EH (cell line): Measurements from ENCODE around the gene GLT6D1.

Experiments
- DNase-seq: peaks from one replicate; pipeline ENCODE4 v3.0.0-alpha.2; 2015; ENCODE audit warnings: low read depth

GLT6D1 gene

GRCh38 chr9:135584371-135584770, 55.0 kb downstream of the GLT6D1 start:
- DNase-seq, result no peak

DNA sequence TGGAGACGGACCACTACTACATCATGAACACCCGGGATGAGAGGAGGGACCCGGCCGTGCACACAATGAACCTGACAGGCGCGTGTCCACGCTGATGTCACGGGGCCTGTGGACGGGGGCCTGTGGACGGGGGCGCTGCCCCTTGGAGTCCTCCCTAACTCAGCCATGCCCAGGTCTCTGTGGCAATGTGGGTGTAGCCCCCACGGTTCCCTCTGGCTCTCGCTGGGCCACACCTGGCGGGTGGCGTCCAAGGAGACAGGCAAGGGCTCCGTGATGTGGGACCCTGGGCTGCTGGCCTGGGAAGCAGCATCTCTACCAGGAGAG, 55.7 kb downstream of the GLT6D1 start:
- no peak for DNase-seq

DNA sequence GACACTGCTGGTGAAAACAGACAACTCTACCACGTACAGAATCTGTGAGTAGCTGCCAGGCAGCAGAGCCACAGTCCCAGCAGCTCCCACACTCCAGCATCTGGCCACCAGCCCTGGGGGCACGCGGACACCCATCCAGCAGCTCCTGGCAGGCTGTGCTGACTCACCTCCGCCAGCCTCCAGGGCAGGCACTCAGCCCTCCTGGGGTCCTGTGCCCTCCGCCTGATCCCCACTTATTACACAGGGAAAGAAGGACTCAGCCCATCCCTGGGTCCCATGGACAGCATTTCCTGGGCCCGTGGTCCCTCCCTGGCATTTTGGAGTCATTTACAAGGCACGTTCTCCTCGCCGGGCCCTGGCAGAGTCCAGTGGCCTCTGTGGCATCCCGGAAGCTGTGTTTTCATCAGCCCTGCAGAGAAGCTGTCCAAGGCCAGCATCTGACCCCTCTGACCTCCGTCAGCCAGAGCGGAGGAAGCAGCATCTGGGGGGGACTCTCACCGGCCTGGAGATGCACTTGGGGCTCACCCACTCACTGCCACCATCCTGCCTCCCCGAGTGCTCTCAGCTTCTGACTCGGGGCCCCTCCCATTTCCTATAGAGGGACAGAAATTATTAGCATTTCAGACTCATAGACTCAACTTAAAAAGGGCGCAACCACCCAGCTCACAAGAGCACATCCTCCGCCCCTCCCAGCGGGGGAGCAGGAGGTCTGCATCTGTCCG, 56.2 kb downstream of the GLT6D1 start:
- DNase-seq, result no peak

GRCh38 chr9:135582541-135582940, 56.8 kb downstream of the GLT6D1 start:
- DNase-seq, result no peak

DNA sequence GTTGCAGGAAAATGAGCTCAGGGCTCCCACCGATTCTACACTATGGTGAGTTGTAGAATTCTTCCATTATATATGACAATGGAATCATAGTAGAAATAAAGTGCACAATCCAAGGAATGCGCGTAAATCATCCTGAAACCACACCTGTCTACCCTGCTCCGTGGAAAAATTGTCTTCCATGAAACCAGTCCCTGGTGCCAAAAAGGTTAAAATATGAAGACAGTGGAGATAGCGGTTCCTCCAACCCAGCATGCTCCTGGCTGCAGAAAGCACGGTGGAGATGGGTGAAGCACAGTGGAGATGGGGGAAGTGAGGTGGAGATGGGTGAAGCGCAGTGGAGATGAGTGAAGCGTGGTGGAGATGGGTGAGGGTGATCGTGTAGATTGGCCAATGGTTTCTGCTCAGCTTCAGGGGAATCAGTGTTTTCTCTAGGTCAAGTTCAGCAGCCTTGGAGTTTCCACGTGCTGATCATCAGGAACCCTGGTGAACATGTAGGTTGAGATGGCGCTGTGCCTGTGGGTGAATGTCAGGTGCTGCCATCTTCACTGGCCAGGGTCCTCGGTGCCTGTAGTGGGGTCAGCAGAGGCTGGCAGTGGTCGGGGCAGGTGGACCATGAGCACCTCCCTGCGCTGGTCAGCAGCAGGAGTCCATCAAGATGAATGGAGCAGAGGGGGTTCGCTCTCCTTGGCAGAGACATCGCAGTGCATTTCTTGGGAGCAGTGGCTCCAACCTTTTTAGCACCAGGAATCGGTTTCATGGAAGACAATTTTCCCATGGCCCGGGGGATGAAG, 57.5 kb downstream of the GLT6D1 start:
- DNase-seq, result no peak

- no peak for DNase-seq
Measured at GRCh38 chr9:135580664-135581380, 58.5 kb downstream of the GLT6D1 start.

GRCh38 chr9:135579889-135580660, 59.3 kb downstream of the GLT6D1 start:
- DNase-seq, result no peak

- no peak for DNase-seq
Measured at GRCh38 chr9:135579356-135579755, 60.0 kb downstream of the GLT6D1 start.

DNA sequence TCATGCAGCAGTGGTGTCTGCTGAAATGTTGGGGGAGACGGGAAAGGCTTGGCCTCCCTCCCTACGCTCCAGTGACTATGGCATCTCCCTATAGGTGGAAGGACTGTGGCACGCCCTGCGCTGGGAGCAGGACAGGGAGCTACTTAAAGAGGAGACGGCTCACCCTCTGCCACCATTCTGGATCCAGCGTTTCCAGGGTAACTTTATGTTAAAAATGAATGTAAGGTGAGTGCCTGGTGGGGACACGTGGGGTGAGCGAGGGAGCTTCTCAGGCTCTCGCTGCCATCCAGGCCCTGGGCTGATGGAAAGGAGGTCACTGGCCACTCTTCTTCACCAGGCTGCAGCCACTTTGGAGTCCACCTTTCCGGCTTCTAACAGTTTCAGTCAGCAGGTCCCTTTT, 62.1 kb downstream of the GLT6D1 start:
- no peak for DNase-seq

DNA sequence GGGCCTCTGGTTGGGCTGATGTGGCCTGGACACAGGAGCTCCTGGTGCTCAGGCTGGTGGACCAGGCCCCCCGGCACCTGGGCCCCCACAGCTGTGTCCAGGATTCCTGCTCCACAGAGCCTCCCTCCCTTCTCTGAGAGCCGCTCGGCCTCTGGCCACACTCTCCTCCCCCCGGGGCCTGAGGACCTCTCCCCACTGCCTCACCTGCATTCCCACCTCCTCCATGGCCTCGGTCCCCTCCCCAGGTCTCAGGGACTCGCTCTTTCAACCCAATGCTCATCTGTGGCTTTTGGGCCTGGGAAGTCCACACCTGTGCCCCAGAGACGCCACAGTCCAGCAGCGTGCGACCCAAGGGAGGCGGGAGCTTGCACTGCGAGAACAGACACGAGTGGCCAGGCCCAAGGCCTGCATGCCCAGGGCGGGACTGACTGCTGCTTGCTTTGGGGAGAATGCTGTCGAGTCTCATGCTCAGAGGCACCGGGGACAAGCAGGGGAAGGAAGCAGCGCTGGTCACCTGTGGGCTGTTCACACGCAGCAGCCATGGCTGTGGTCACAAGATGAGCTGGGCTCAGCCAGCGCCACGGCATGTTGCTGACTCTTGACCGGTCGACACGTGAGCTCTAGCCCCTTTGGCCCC, 63.2 kb downstream of the GLT6D1 start:
- no peak for DNase-seq

GRCh38 chr9:135574943-135575342, 64.4 kb downstream of the GLT6D1 start:
- DNase-seq, result no peak

GRCh38 chr9:135574331-135574730, 65.0 kb downstream of the GLT6D1 start:
- no peak for DNase-seq
